K562 (cell line): ENCODE measurements around the gene IL17RB. TPM values are rescaled to one million over a fixed set of nuclear protein-coding genes. Genes with fewer than 3 reads are reported as not detected.

ENCODE experiments used
- ATAC-seq: fragments of 200-7000 bp; cut with Tn5 transposase; 3 replicates; pipeline ENCODE4 v1.9.1; 2020; ENCODE audit warnings: moderate library complexity
- BruUV-seq: library from RNA; stranded (reverse); fragments of 400-500 nt; replicated peaks from 2 replicates; lab custom pipeline; 2021; lab: Mats Ljungman, UMichigan
- CTCF ChIA-PET: fragments of 300-600 bp; formaldehyde crosslinking; extraction: SDS; loops from one replicate; lab custom pipeline; 2021; ENCODE audit warnings: low intra/inter-chr PET ratio; lab: Yijun Ruan, JAX
- POLR2A ChIA-PET: fragments of 300-600, 350-650 bp; sonication (Branson Sonifier 250); formaldehyde crosslinking; extraction: SDS; loops from one replicate; lab custom pipeline; 2021; ENCODE audit warnings: antibody characterized with exemption, inconsistent platforms; lab: Yijun Ruan, JAX
- DNase-seq, 4 experiments: peaks; one replicate each; pipeline versions ENCODE4 v3.0.0 to v3.0.0-alpha.2; 2011 to 2018; ENCODE audit warnings: low spot score in 3 of 4, mixed read lengths in 3 of 4; ENCODE audit errors: extremely low read depth in 1 of 4
- FAIRE-seq: peaks from 2 replicates; lab custom pipeline; 2011; peaks lifted over from hg19 to GRCh38; lab: Jason Lieb, UNC
- H2AFZ ChIP-seq: 2 replicates; pipeline ENCODE4 v1.6.0; 2011; ENCODE audit warnings: low read depth, low read length, control low read depth, inconsistent platforms
- H3K27ac ChIP-seq: fragments of 200-600 bp; 3 replicates; pipeline ENCODE4 v1.8.0; 2011; ENCODE audit warnings: low read depth, mild to moderate bottlenecking, control low read depth, inconsistent platforms, low read length, moderate library complexity, mixed read lengths; ENCODE audit errors: extremely low read depth
- H3K27me3 ChIP-seq, 2 experiments: fragments of 300-600 bp in 1 of 2; 2 replicates in 1 of 2; 3 replicates in 1 of 2; pipeline versions ENCODE4 v1.6.0 to v1.8.0; 2011; ENCODE audit warnings: inconsistent platforms in 2 of 2, low read length in 2 of 2, mild to moderate bottlenecking in 1 of 2, mixed read lengths in 1 of 2, moderate library complexity in 1 of 2; ENCODE audit not compliant: control insufficient read depth in 2 of 2, insufficient read depth in 2 of 2
- H3K36me3 ChIP-seq: fragments of 300-600 bp; 3 replicates; pipeline ENCODE4 v1.8.0; 2011; ENCODE audit warnings: mild to moderate bottlenecking, low read length, inconsistent platforms; ENCODE audit not compliant: control insufficient read depth, insufficient read depth
- H3K4me1 ChIP-seq, 2 experiments: fragments of 200-600 bp in 1 of 2; replicated peaks in 1 of 2; 2 replicates in 1 of 2; 3 replicates in 1 of 2; pipeline versions ENCODE4 v1.5.1 to v1.8.0; 2011; ENCODE audit warnings: inconsistent platforms in 2 of 2, low read length in 2 of 2, mild to moderate bottlenecking in 1 of 2, mixed read lengths in 1 of 2, moderate library complexity in 1 of 2; ENCODE audit not compliant: control insufficient read depth in 2 of 2, insufficient read depth in 2 of 2
- H3K4me2 ChIP-seq: 2 replicates; pipeline ENCODE4 v1.6.1; 2011; ENCODE audit warnings: low read length, control low read depth, inconsistent platforms, mixed read lengths; ENCODE audit not compliant: insufficient read depth
- H3K4me3 ChIP-seq: fragments of 200-600 bp; sonication (generic), shearing (Covaris generic); 2 replicates; pipeline ENCODE4 v1.5.1; 2016; ENCODE audit warnings: control low read depth, inconsistent platforms
- H3K79me2 ChIP-seq: fragments of 200-600 bp; 3 replicates; pipeline ENCODE4 v1.8.0; 2011; ENCODE audit warnings: low read length, inconsistent platforms; ENCODE audit not compliant: control insufficient read depth, insufficient read depth
- H3K9ac ChIP-seq, 2 experiments: 2 replicates each; pipeline versions ENCODE4 v1.6.0 to v1.6.1; 2011; ENCODE audit warnings: low read depth in 2 of 2, low read length in 2 of 2, control low read depth in 1 of 2, inconsistent platforms in 1 of 2, mild to moderate bottlenecking in 1 of 2, mixed read lengths in 1 of 2; ENCODE audit not compliant: insufficient read depth in 1 of 2
- H3K9me1 ChIP-seq: one replicate; pipeline ENCODE4 v1.6.0; 2011; ENCODE audit warnings: inconsistent platforms, mild to moderate bottlenecking, low read length, moderate library complexity; ENCODE audit not compliant: control insufficient read depth, insufficient read depth
- H3K9me3 ChIP-seq: replicated peaks from 2 replicates; pipeline ENCODE4 v1.5.1; 2011; ENCODE audit warnings: low read depth, low read length, inconsistent platforms; ENCODE audit not compliant: control insufficient read depth, insufficient read depth
- H4K20me1 ChIP-seq: replicated peaks from 2 replicates; pipeline ENCODE4 v1.6.1; 2011; ENCODE audit warnings: low read length, inconsistent platforms, mixed read lengths; ENCODE audit not compliant: control insufficient read depth, insufficient read depth
- ATF1 ChIP-seq, 2 experiments: fragments of 450-650 bp in 1 of 2; IDR thresholded peaks; 2 replicates each; pipeline ENCODE4 v1.6.1; 2016; ENCODE audit warnings: missing compliant biosample characterization in 1 of 2, missing genetic modification characterization in 1 of 2
- BCOR ChIP-seq: fragments of 450-650 bp; IDR thresholded peaks from 2 replicates; pipeline ENCODE4 v1.6.1; 2016
- CHD4 ChIP-seq: fragments of 200-600 bp; sonication (generic); IDR thresholded peaks from 3 replicates; pipeline ENCODE4 v1.6.1; 2012; ENCODE audit warnings: low read depth, mild to moderate bottlenecking, mixed read lengths, low read length, inconsistent platforms; ENCODE audit not compliant: insufficient read depth, insufficient replicate concordance, poor library complexity, severe bottlenecking
- ILF3 ChIP-seq: fragments of 450-650 bp; IDR thresholded peaks from 2 replicates; pipeline ENCODE4 v1.6.1; 2018; ENCODE audit warnings: antibody characterized with exemption, mild to moderate bottlenecking, moderate library complexity, borderline replicate concordance
- NONO ChIP-seq, 2 experiments: fragments of 200-400 bp in 1 of 2; fragments of 450-650 bp in 1 of 2; formaldehyde crosslinking in 1 of 2; IDR thresholded peaks; 2 replicates each; pipeline ENCODE4 v1.6.1; 2017; ENCODE audit warnings: low read depth in 2 of 2, mild to moderate bottlenecking in 2 of 2, moderate library complexity in 2 of 2, low read length in 1 of 2
- PHF8 ChIP-seq: fragments of 200-600 bp; sonication (generic); IDR thresholded peaks from 2 replicates; pipeline ENCODE4 v1.6.1; 2012; ENCODE audit warnings: mixed run types, mild to moderate bottlenecking, inconsistent platforms, low read length, moderate library complexity, borderline replicate concordance
- RUNX1 ChIP-seq: sonication (generic); IDR thresholded peaks from 2 replicates; pipeline ENCODE4 v1.6.1; 2016; ENCODE audit warnings: antibody characterized with exemption, low read depth
- TAF1 ChIP-seq: IDR thresholded peaks from 2 replicates; pipeline ENCODE4 v1.6.1; 2011; ENCODE audit warnings: mild to moderate bottlenecking, low read length, moderate library complexity; ENCODE audit not compliant: insufficient read depth, control insufficient read depth, severe bottlenecking; ENCODE audit errors: extremely low read depth
- XRCC5 ChIP-seq: fragments of 200-400 bp; formaldehyde crosslinking; IDR thresholded peaks from 2 replicates; pipeline ENCODE4 v1.6.1; 2017; ENCODE audit warnings: low read depth, mild to moderate bottlenecking, low read length
- ZC3H4 ChIP-seq: sonication (generic); formaldehyde crosslinking; IDR thresholded peaks from 2 replicates; pipeline ENCODE4 v1.9.0; 2021; ENCODE audit warnings: missing genetic modification reagents, borderline replicate concordance
- WGBS: fragments of 100-300 bp; shearing (Covaris generic); methylation state at CpG from one replicate; pipeline ENCODE4 v1.1.6; 2016; ENCODE audit warnings: low coverage, mixed read lengths; ENCODE audit not compliant: insufficient coverage; ENCODE audit errors: missing lambda C conversion rate; 5-methylcytosine and 5-hydroxymethylcytosine counted together
- in situ Hi-C: fragments of 300-500 bp; cut with MboI; formaldehyde crosslinking; loops from 4 replicates; pipeline ENCODE4 v1.15.0; 2018; ENCODE audit warnings: inconsistent platforms, mixed read lengths
- intact Hi-C: fragments of 100-400 bp; cut with micrococcal nuclease; formaldehyde crosslinking; loops from 2 replicates; pipeline ENCODE4 v1.14.2; 2022
- polyA plus RNA-seq, 8 experiments: library from polyadenylated mRNA; depleted of rRNA in 4 of 8; stranded (reverse) in 5 of 8; unstranded in 3 of 8; fragments of >200 nt; fragmentation: Nextera tagmentation in 2 of 8; fragmentation: Illumina TruSeq in 1 of 8; extraction: Ambion mirVana in 2 of 8; extraction: Trizol in 1 of 8; gene quantifications; 2 replicates each; pipeline versions ENCODE4 v1.2.1 to v1.2.3, GENCODE V29; 2011 to 2014; ENCODE audit warnings: inconsistent platforms in 1 of 8, missing spikeins in 1 of 8
- total RNA-seq, 7 experiments: library from RNA; depleted of rRNA in 6 of 7; stranded (reverse); fragments of >200 nt in 6 of 7; fragmentation: Illumina TruSeq in 2 of 7; extraction: Trizol in 2 of 7; gene quantifications; 2 replicates each; pipeline versions ENCODE4 v1.2.1 to v1.2.3, GENCODE V29; 2011 to 2021; ENCODE audit warnings: low replicate concordance in 1 of 7
- TF ChIP-seq, protein P1 (sequence below): sonication (generic); formaldehyde crosslinking; IDR thresholded peaks from 2 replicates; pipeline ENCODE4 v1.8.1; 2023; ENCODE audit warnings: mild to moderate bottlenecking, missing genetic modification reagents

IL17RB gene
- total and polyA plus RNA-seq, 9 of the 15 experiments (the other 6 are each of a cell fraction or from before 2014, with no cell fraction given) = 1.1 to 4.1 (median 1.7) TPM

- TF ChIP-seq PHF8 (no peak), BCOR (no peak)
Observed at GRCh38 chr3:53856964-53857363, 10.6 kb downstream of the IL17RB start (continued).

GRCh38 chr3:53858096-53858741 lies 11.9 kb downstream of the IL17RB start:
- intact Hi-C loops = no loop called here
- H3K4me3 ChIP-seq = no peak overlapping the region
- H3K79me2 ChIP-seq = no peaks in the 10 kb centered on the region
- FAIRE-seq = no peak
- H3K9me1 ChIP-seq = no peaks in the 10 kb centered on the region
- no TSS peak for BruUV-seq
- no peak overlapping the region for H3K27ac ChIP-seq
- no peaks in the 10 kb centered on the region for H3K4me1 ChIP-seq
- CTCF ChIA-PET = no interaction called here
- 0 out of 3 replicates have a peak, but pooled peaks cover 6% of the 10 kb centered on the region for H3K36me3 ChIP-seq
- peaks cover 0 to 11% of the 10 kb centered on the region in 2 experiments; a peak in 2 of 5 replicates for H3K27me3 ChIP-seq
- 50% methylated on average over 5 of the region's 7 CpGs for WGBS
- ATAC-seq = no peak
- POLR2A ChIA-PET = interaction anchor here (0.6 kb wide), 2 partner anchors 11 to 30 kb away, joined by 3 read pairs; no protein-coding TSS in a partner anchor
- H3K9ac ChIP-seq = no peak overlapping the region
- H2AFZ ChIP-seq = no peak overlapping the region
- TF ChIP-seq ATF1 (CRISPR knock-in tag; IDR thresholded peaks at IDR 0.05) = no peak
- no peak for TF ChIP-seq ATF1 (tag; IDR thresholded peaks at IDR 0.05)
- no peak for TF ChIP-seq CHD4
- TF ChIP-seq TAF1 = no peak
- no peak for TF ChIP-seq XRCC5
- no peak for TF ChIP-seq ILF3
- TF ChIP-seq, protein P1, sequence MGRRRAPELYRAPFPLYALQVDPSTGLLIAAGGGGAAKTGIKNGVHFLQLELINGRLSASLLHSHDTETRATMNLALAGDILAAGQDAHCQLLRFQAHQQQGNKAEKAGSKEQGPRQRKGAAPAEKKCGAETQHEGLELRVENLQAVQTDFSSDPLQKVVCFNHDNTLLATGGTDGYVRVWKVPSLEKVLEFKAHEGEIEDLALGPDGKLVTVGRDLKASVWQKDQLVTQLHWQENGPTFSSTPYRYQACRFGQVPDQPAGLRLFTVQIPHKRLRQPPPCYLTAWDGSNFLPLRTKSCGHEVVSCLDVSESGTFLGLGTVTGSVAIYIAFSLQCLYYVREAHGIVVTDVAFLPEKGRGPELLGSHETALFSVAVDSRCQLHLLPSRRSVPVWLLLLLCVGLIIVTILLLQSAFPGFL (CRISPR knock-in tag) = no peak
- no peak for TF ChIP-seq NONO (IDR thresholded peaks at IDR 0.05; ENCODE audit: low read depth in 2 of 2, low read length in 1 of 2)
- no peak for TF ChIP-seq RUNX1
- no peak for TF ChIP-seq ZC3H4 (CRISPR knock-in tag)
- TF ChIP-seq, all 486 proteins: peak for 0
- no peak overlapping the region for H3K4me2 ChIP-seq
- H3K9me3 ChIP-seq = no peaks in the 10 kb centered on the region
- DNase-seq = no peak
- H4K20me1 ChIP-seq = no peaks in the 10 kb centered on the region
- in situ Hi-C loops = no loop called here
